Superior temporal gyrus (tissue), 1 donor: ENCODE results near the gene DNAJC17.

Experiments
- DNase-seq: peaks from one replicate; pipeline ENCODE4 v3.0.0-alpha.2; 2016; ENCODE audit errors: extremely low spot score

DNAJC17 gene

DNA sequence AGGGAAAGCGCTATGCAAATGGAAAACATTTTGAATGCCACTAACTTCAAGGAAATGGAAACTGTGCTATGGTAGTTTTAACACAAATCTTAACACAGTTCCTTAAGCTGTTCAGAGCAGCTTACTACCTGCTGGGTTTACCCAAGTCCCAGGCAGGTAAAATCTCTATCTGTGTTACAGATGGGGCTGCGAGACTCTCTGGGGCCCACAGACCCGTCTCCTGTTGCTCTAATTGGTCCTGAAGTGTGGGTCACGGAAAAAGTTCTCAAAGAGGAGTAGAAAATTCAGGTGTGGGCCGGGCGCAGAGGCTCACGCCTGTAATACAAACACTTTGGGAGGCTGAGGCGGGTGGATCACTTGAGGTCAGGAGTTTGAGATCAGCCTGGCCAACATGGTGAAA lies 17.3 kb downstream of the DNAJC17 start:
- DNase-seq = no peak

DNA sequence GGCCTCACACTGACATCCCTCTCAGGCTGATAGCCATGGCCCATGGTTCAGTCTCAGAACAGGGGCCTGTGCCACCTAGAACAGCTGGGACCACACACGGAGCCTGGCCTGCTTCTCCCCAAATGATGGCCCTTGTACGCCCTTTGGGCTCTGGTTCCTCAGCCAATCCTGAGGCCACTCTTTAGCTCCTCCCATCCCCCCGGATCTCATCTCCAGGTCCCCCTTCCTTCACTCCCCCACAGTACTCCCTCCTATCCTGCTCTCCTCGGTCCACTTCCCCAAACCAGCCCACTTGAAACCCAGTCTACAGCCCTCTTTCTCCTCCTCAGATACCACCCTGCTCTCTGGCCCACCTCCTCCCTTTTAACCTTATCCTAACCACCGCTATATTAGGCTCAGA lies 18.2 kb downstream of the DNAJC17 start:
- DNase-seq = no peak

DNA sequence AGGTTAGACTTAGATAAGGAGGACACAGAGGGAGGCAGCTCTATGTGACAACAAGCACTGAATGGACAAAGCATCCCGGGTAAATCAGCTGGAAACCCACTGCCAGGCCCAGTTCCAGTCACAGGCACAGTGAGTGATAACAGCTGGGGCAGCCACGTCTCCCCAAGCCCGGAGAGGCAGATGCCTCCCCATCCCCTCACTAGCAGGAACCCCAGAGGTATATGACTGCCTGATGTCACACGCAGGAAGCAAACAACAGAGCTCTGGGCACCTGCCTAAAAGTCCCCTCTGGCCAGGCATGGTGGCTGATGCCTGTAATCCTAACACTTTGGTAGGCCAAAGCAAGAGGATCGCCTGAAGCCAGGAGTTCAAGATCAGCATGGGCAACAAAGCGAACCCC lies 19.3 kb downstream of the DNAJC17 start:
- no peak for DNase-seq

DNA sequence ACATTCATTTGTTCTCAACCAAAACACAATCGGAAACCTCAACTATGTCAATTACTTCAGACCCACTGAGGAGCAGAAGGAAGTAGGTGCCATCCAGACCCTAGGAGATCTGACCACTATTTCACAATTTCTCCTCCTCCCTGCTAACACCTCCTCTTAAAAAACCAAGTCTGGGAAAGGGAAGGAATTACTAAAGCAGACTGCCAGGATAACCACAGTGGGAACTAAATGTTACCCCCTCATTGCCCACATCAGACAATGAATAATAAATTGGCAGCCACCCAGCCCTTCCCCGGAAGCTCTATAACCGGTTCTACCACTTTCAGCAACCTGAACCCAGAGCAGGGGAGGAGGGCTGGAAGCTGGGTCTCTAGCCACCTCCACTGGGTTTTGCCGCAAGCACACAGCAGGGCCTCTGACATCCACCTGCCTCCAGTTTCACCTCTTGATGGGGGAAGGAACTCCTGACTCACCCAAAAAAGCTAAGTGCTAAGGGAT lies 19.9 kb downstream of the DNAJC17 start:
- no peak for DNase-seq

DNA sequence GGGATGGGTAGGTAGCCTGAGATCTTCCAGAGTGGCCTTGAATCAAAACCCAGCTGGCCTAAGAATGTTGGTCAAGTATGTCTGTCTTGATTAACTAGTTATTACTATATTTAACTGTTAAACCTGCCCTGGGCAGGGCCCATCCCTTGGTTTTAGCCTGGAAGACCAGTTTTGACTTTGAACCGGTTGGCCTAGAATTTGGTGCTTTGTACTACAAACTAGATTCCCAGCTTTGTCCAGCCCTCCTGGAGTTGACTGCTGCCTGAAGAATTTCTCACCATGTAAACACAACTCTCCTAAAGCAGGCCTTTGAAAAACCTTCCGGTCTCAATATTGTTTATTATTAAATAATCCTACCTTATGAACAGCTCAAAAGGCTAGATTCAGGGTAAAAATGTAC lies 21.5 kb downstream of the DNAJC17 start:
- DNase-seq = no peak

DNA sequence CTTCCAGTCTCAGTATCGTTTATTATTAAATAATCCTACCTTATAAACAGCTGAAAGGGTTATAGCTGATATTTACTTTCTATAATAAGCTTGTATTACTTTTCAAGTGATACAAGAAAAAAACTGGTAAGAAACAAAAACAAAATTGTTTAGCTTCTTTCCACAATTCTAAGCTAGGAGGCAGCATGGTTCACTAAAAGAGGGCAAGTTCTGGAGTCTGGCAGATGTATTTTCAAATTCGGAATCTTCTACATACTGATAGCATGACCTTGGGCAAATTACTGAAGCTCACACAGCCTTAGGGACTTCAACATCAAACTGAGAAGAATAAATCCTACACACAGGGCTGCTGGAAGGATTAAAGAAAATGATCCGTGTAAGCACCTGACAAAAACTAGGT lies 22.1 kb downstream of the DNAJC17 start:
- no peak for DNase-seq

DNA sequence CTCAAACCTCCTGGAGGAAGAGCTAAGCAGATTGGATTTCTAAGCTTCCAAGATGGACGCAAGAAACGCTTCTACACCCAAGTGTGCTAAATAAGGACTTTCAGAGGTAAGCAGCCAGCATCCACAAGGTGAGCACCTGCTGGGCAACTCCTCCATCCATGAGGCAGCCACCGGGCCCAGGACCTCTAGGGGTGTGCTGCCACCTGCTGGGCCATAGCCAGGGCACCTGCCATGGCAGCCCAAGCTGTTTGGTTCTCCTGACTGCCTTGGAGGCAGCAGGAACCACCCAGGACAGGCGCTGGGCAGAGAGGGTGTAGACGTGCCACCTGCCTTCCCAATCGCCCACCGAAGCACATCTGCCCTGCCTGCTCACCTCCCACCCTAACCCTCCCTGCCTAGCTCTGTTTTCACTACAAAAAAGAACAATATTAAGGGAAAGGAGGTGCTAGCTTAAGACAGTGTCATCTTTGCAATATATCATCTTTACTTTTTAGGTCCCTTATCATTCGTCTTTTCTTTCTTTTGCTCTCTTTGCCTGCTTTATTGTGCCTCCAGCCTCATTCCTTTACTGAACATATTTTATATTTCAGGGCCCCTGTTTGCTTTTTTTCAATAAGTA lies 24.6 kb downstream of the DNAJC17 start:
- no peak for DNase-seq

DNA sequence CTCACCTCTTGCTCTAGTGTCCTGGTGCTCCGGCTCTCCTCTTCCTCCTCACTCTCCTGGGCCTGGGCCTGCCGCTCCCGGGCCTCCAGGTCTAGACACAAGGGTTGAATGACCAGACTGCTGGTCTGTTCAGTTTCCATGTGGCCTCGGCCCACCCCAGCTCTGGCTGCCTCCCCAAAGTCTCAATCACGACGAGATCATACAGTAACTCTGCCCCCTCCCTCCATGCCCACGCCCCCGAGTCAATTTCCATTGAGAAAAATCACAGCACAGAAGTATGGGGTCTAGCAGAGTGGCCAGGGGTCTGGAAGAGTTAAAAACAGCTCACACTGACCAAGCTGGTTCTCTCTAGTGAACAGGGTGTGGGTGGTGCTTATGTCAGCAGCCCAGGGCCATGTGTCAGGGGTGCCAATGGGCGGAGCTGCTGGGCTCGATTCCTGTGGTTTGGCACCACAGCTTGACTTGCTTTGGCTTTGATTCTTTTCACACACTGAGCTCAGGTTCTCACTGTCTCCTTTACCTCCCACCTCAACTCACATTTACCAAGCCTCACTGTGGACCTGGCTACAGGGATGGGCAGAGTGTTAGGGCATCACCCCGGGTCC lies 30.6 kb downstream of the DNAJC17 start:
- DNase-seq = no peak

DNA sequence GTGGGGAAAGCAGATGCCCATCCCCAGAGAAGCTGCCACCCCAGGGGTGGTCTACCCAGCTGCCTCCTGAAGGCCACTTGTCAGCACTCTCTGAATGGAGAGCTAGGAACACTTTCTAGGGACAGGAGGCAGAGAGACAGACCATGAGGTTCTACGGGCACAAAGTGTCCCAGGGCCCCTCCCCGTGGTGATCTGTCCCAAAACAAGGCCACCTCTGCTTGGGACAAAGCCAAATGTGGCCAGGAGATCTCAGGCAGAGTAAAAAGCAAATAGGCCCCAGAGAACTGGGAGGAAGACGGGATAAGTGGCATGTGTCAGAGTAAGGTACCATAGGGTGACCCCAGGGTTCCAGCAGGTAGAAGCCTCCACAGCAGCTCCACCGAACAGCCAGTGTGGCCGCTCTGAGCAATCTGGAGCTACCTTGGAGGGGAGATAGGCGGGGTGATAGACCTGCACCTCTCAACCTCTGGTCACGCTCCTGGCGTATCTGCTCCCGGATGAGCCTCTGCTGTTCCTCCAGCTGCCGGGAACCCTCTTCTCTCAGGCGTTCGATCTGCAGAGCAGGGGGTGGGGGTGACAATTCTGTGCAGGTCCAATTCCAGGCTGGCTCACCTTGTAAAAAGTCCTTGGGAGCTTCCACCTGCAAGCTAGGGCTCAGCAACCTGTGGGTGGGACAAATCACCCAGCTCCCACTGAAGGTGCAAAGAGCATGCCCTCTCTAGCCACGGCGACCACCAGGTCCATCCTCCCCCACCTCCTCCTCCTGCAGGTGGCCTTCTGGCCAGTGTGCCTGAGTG lies 31.3 kb downstream of the DNAJC17 start:
- DNase-seq = no peak

DNA sequence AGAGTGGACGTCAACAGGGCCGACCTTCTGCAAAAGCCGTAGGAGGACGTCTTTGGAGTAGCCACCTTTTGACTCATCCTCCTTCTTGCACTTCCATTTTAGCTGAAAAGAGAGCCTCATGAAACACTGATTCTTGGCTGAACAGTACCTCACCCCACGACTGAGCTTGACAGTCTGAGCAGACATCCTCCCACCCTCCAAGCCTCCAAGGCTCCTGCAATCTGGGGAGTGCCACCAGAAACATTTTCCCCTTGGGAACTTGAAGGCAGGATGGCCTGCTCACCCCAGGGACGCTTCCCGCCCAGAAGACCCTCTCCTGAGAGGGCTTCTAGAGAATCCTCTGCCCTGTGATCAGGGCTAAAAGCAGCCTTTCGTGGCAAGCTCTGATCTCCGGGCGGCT lies 32.3 kb downstream of the DNAJC17 start:
- no peak for DNase-seq

DNA sequence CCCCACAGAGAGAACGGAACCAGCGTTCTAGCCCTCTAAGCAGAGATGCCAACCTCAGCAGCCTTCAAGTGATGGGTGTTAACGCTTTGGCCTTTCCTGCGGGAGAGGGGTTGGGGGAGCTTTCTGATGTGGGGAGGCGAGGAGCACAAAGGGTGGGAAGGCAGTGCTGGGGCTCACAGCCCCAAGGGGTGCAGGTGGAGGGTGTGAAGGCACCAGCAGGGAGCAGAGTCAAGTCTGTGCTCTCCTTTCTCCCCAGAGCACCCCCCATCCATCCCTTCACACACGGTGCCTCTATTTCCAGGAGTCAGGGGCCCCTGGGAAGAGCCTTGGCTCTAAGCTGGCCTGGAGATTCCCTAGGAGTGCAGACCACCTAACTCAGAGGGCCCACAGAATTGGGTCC lies 33.4 kb downstream of the DNAJC17 start:
- no peak for DNase-seq

DNA sequence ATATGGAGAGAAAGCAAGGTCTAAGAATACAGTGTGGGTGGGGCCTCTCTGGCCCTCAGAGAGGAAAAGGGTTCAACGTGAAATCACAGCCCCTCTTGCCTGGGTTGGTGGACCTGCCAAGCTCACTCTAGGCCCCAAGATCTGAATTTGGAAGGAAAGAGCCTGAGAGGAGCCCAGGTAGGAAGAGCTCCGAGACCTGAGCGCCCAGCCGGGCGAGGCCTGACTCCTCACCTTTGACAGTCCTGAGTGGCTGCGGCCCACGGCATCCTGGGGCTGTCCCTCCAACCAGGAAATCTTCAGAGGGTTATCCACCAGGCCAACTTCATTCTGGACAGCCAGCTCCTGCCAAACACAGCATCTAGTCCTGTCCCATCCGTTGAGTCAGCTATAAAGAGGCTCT lies 33.8 kb downstream of the DNAJC17 start:
- no peak for DNase-seq

DNA sequence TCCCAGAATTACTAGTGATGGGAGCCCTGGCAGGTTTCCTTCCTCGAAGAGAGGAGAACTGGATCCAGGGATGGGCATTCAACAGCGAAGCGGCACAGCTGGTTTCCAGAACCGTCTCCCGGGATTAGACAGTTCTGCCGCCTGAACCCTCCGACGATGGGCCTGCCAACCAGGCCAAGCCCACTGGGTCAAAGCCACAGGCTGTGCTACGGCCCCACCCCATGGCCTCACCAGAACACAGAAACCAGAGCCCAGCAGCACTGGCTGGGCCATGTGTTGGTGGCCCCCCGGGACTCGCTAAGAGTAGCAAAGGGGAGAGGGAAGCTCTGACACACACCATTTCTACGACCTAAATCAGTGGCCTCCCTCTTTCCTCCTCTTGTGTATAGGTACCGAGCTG lies 35.3 kb downstream of the DNAJC17 start:
- no peak for DNase-seq

DNA sequence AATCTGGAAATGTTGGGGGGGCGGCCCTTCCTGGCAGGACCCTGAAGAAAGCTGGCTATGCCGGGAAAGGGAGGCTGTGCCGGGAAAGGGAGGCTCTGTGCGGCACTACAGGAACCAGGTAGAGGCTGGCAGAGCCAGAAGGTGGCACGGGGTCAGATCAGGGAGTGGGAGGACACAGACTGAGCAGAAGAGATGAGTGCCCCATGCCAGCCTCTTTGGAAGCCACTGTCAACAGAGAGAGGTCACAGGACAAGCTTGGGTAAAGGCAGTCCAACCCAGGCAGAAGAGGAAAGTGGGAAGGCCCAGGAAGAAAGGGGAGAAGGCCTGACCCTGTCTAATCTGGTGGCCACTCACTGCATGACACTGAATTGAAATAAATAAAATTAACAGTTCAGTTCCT lies 36.0 kb downstream of the DNAJC17 start:
- DNase-seq = no peak

DNA sequence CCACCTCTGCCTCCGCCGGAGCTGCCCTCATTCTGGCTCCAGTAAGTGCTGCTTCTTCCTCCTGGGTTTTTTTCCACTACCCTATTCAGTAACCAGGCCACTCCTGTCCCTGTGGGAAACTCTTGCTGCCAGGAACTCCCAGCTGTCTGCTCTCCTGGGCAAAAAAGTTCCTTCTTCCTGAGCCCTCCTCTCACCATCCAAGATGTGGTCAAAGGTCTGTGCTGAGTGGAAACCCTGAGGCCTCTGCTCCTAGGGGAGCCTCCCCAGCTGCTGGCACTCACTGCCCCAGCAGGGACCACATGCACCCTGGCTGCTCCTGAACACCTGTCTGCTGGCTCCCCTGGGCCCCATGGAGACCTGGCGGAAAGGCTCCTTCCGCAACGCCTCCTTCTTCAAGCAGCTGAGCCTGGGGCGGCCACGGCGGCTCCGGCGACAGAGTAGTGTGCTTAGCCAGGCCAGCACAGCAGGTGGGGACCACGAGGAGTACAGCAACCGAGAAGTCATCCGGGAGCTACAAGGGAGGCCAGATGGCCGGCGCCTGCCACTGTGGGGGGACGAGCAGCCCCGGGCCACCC lies 37.0 kb downstream of the DNAJC17 start:
- no peak for DNase-seq

DNA sequence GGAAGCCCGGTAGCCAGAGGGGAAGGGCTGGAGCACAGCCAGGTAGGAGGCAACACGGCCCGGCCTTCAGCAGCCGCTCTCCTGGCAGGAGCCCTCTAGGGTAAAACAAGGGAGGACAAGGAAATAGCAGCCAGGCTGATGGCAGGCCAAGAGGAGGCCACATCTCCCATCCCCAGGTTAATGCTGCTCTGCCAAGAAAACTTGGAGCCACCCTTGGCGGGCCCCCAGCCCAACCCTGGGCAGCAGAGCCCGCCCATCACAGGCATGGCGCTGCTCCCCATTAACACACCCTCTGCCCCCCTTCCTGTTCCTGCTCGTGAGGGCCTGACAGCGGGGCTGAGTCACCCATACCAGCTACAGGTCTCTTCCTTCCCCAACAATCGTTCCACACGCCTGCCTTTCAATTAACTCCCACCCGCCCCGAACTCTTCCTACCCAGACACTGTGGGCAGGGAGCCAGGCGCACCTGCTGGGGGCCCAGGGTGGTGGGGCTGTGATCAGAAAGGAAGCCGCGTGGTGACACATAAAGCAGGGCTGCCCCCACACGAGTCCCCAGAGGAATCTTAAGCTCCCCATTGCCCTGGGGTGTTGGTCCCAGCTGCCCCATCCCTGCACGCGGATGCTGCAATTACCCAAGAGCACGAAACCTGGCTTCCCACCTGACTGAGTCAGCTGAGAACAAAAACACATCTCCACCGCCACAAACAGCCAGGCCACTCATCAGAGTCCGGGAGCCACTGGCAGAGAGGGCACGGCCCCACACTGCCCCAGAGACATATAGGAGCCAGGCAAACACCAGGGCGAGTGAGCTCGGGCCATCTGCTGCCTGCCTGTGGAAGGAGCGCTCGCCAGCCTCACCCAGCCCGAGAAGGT lies 37.8 kb downstream of the DNAJC17 start, which contains the start of gene C15orf62:
Gene C15orf62, plus strand, starts transcription at position 707 of the 873 bp plus-strand sequence. CDS start 516 bp downstream, outside the sequence.
- no peak for DNase-seq

DNA sequence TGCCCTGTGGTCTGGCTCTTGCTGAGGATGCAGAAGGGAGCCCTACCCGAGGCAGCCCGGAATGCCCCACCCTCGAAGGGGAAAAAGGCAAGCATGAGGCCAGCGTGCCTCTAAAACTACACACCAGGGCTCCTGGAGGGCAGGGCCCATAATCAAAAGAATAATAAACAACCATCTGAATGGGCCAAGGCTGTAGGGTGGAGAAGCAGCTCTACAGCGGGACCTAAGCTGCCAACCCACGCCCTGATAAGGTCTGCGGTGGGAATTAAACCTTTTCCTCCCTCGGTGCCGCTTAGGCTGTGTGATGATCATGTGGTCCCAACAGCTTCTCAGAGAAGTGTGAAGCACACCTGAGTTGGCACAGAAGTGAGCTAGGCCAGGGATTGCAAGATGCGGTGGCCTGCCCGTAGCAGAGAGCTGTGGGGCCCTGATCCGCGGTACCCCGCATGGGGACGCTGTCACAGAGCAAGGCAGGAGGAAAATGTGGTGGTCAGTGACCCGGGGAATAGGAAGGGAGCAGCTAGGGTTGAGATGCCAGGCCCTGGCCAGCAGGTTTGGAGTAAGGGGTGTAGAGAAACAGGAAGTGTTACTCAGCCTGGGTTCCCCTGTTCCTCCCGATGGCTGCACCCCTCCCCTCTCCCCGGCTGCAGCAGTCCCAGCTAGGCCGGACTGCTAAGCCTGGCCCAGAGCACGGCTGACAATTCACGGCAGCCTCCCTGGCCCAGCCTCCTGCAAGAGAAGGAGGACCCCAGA lies 38.6 kb downstream of the DNAJC17 start:
- no peak for DNase-seq

DNA sequence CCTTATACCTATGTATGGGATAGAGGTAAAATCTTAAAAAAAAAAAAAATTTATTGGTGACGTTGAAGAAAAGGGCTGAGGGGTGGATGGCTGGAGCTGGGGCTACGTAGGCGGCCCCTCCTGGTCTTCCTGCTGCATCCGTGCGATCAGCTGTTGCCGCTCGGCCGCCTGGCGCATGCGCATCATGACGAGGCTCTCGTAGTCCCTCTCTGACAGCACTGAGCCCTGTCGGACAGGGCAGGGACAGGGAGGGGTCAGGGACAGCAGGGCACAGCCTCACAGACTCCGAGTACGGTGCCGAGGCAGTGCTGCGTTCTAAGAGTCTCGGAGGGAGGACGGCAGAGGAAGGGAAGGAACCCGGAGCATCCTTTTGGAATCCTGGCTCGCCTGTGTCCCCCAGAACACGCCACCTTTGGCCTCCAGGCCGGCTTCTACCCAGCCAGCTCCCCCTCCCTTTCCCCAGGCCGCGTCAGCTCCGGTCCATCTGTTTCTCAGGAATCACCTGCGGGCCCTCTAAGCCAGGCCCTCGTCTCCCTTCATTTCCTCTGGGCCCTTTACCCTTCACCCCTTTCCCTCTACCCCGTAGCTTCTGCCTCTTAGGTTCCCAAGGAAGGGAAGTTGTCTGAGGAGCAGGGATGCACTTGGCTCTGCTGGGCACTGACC lies 39.3 kb downstream of the DNAJC17 start:
- no peak for DNase-seq

DNA sequence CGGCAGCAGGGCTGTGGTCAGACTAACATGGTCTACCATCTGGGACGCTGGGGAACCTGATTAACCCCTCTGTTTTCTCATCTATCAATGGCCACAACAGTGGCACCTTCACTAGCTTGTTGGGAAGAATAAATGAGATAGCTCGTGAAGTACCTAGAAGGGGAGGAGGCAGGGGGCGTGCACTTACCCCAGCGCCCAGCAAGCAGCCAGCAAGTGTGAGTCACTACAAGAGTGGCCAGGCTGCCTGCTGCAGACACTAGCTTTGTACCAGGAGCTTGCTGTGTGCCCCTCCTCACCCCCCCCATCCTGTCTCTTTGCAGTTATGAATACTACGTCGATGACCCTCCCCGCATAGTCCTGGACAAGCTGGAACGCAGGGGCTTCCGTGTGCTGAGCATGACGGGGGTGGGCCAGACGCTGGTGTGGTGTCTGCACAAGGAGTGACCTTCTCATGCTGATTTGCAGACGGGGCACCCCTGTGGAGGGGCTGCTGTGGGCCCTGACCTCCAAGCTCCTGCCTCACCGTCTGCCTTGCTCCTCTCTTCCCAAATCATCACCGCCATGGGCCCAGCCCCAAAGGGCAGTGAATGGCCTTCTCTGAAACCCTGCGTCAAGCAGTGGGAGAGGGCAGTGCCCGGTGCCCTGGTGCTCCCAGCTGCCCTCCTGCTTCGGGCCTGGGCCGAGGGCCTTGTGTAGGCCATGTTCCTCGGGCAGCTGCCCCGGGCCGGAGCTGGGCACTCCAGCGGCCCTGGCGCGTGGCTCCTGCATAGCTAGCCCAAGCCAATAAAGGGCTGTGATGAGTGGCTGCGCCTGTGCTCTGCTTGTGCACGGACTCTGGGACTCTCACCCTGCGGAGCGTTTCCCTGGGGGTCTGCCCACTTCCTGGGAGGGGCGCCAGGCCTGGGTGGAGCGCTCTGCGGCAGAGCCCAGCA lies 40.1 kb downstream of the DNAJC17 start:
- DNase-seq = no peak
